Measurements from ENCODE around the gene BAG2. TPM values are rescaled to one million over a fixed set of nuclear protein-coding genes. Genes with fewer than 3 reads are reported as not detected.

The BAG2 gene
- total RNA-seq, 1 experiment from 2014 or later: 14.0 TPM

GRCh38 chr6:57207872-57208271 is 35.7 kb downstream of the BAG2 start:
- H3K4me3 ChIP-seq (ENCODE audit: low read depth in 2 of 2, low read length in 2 of 2): no peak overlapping the region
- no peaks in the 10 kb centered on the region for H3K9me3 ChIP-seq (ENCODE audit: control insufficient read depth, insufficient read depth, low read depth, low read length)
- intact Hi-C loops (cut with micrococcal nuclease; ENCODE audit: unreplicated experiment): no loop called here
- H3K4me1 ChIP-seq (ENCODE audit: control insufficient read depth, insufficient read depth, low read length): peaks cover 3% of the 10 kb centered on the region; the same call in 1 of the 2 replicates
- H3K27ac ChIP-seq (ENCODE audit: low read length): no peak overlapping the region
- no peak for TF ChIP-seq CTCF (IDR thresholded peaks at IDR 0.05)
- no peak for TF ChIP-seq POLR2AphosphoS5 (IDR thresholded peaks at IDR 0.05; ENCODE audit: low read depth, low read length)
- no peak for TF ChIP-seq TCF7L2 (IDR thresholded peaks at IDR 0.05; ENCODE audit: low read depth, low read length)
- no peak for TF ChIP-seq REST (IDR thresholded peaks at IDR 0.05; ENCODE audit: insufficient read depth in 1 of 2, low read depth in 2 of 2, low read length in 1 of 2)
- no peak for TF ChIP-seq SIN3A (IDR thresholded peaks at IDR 0.05; ENCODE audit: borderline replicate concordance, insufficient read depth, low read depth, low read length)
- no peaks in the 10 kb centered on the region for H3K36me3 ChIP-seq (ENCODE audit: control insufficient read depth, insufficient read depth, low read length)
- ATAC-seq (no peak), DNase-seq (ENCODE audit: low read depth, low spot score) (no peak)
- in situ Hi-C loops (cut with HindIII; ENCODE audit: low pct_unique_long_range_greater_than_20kb, low sequenced_read_pairs): no loop called here
- H3K27me3 ChIP-seq (ENCODE audit: control insufficient read depth, insufficient read depth, low read length): no peaks in the 10 kb centered on the region
- CTCF ChIA-PET: no interaction called here
- POLR2A ChIA-PET: no interaction called here
- no TSS peak for BruUV-seq (replicated peaks)

- Histone ChIP-seq H3K36me3 (ENCODE audit: control insufficient read depth, insufficient read depth, low read length) (no peaks in the 10 kb centered on the region), H3K4me3 (ENCODE audit: low read depth in 2 of 2, low read length in 2 of 2) (no peak overlapping the region), H3K27me3 (ENCODE audit: control insufficient read depth, insufficient read depth, low read length) (no peaks in the 10 kb centered on the region), H3K4me1 (ENCODE audit: control insufficient read depth, insufficient read depth, low read length) (peaks cover 3% of the 10 kb centered on the region; the same call in 1 of the 2 replicates), H3K9me3 (ENCODE audit: control insufficient read depth, insufficient read depth, low read depth, low read length) (no peaks in the 10 kb centered on the region), H3K27ac (ENCODE audit: low read length) (no peak overlapping the region)
- POLR2A ChIA-PET: no interaction called here
- intact Hi-C loops (cut with micrococcal nuclease; ENCODE audit: unreplicated experiment) (no loop called here), in situ Hi-C loops (cut with HindIII; ENCODE audit: low pct_unique_long_range_greater_than_20kb, low sequenced_read_pairs) (no loop called here)
- no peak for DNase-seq (ENCODE audit: low read depth, low spot score)
- BruUV-seq (replicated peaks): no TSS peak
- CTCF ChIA-PET: no interaction called here
- no peak for ATAC-seq
- no peak for TF ChIP-seq POLR2AphosphoS5 (IDR thresholded peaks at IDR 0.05; ENCODE audit: low read depth, low read length)
- no peak for TF ChIP-seq TCF7L2 (IDR thresholded peaks at IDR 0.05; ENCODE audit: low read depth, low read length)
- TF ChIP-seq SIN3A (IDR thresholded peaks at IDR 0.05; ENCODE audit: borderline replicate concordance, insufficient read depth, low read depth, low read length): no peak
- TF ChIP-seq CTCF (IDR thresholded peaks at IDR 0.05): no peak
- TF ChIP-seq REST (IDR thresholded peaks at IDR 0.05; ENCODE audit: insufficient read depth in 1 of 2, low read depth in 2 of 2, low read length in 1 of 2): no peak
These were observed 36.9 kb downstream of the BAG2 start for GRCh38 chr6:57209030-57209429.
